ENCODE data around the gene SLC66A2. TPM values are rescaled to one million over a fixed set of nuclear protein-coding genes. Genes with fewer than 3 reads are reported as not detected.

SLC66A2 gene
- total and polyA plus RNA-seq, 10 of the 15 experiments (the other 5 are each of a cell fraction or from before 2014, with no cell fraction given) = 0.69 to 42.5 (median 14.8) TPM

- Histone ChIP-seq H3K4me2 (ENCODE audit: control insufficient read depth, insufficient read depth) (no peak overlapping the region), H3K27me3 (replicated peaks in 1 of 2; ENCODE audit: control insufficient read depth in 2 of 2, insufficient read depth in 2 of 2, low read length in 1 of 2) (no peaks in the 10 kb centered on the region), H4K20me1 (ENCODE audit: control insufficient read depth, insufficient read depth) (no peaks in the 10 kb centered on the region), H2AFZ (ENCODE audit: control insufficient read depth, low read depth, low read length) (no peak overlapping the region), H3K4me1 (ENCODE audit: control insufficient read depth, insufficient read depth, low read length) (no peaks in the 10 kb centered on the region), H3K36me3 (ENCODE audit: control insufficient read depth in 2 of 2, insufficient read depth in 2 of 2, low read length in 1 of 2) (no peaks in the 10 kb centered on the region), H3K79me2 (ENCODE audit: control insufficient read depth, insufficient read depth, low read length) (no peaks in the 10 kb centered on the region), H3K4me3 (no peak overlapping the region), H3K27ac (ENCODE audit: control insufficient read depth, insufficient read depth) (no peak overlapping the region), H3K9me3 (replicated peaks; ENCODE audit: control insufficient read depth, insufficient read depth, low read length) (no peaks in the 10 kb centered on the region; the same call in 2 of the 3 replicates), H3K9ac (ENCODE audit: control insufficient read depth, insufficient read depth, low read length) (no peak overlapping the region)
- FAIRE-seq = no peak
- POLR2A ChIA-PET = no interaction called here
- no peak for DNase-seq (ENCODE audit: low read depth, low spot score)
- WGBS (ENCODE audit: insufficient coverage, insufficient replicate concordance, low lambda C conversion rate, missing lambda C conversion rate) = 51% methylated on average over 25 of the region's 34 CpGs
- no peak for ATAC-seq
- CTCF ChIA-PET = no interaction called here
- RAD21 ChIA-PET (ENCODE audit: unreplicated experiment) = no interaction called here
- SMC1A ChIA-PET (ENCODE audit: uncharacterized antibody, unreplicated experiment) = no interaction called here
- no TSS peak for BruUV-seq (replicated peaks)
- in situ Hi-C loops (cut with MboI) (no loop called here), intact Hi-C loops (cut with micrococcal nuclease; ENCODE audit: unreplicated experiment) (no loop called here)
- TF ChIP-seq CUX1 (IDR thresholded peaks at IDR 0.05; ENCODE audit: insufficient replicate concordance, low read depth, low read length) (no peak), ZBED1 (IDR thresholded peaks at IDR 0.05; ENCODE audit: borderline replicate concordance) (no peak), IKZF2 (IDR thresholded peaks at IDR 0.05) (no peak), KDM1A (IDR thresholded peaks at IDR 0.05; ENCODE audit: borderline replicate concordance) (no peak), ETV6 (conservative IDR thresholded peaks at IDR 0.05 in 1 of 2, IDR thresholded peaks at IDR 0.05 in 1 of 2; ENCODE audit: borderline replicate concordance in 1 of 2, low read depth in 1 of 2) (no peak), ASH2L (IDR thresholded peaks at IDR 0.05; ENCODE audit: borderline replicate concordance, low read depth) (no peak), HDAC6 (IDR thresholded peaks at IDR 0.05; ENCODE audit: unreplicated experiment) (no peak), SREBF1 (IDR thresholded peaks at IDR 0.05; ENCODE audit: low read length) (no peak), IRF5 (IDR thresholded peaks at IDR 0.05; ENCODE audit: borderline replicate concordance) (no peak), E4F1 (IDR thresholded peaks at IDR 0.05; ENCODE audit: borderline replicate concordance, partially characterized antibody) (no peak), HDGF (IDR thresholded peaks at IDR 0.05) (no peak), NR2C2 (IDR thresholded peaks at IDR 0.05; ENCODE audit: borderline replicate concordance, control insufficient read depth, insufficient read length, low read depth) (no peak), GATAD2B (conservative IDR thresholded peaks at IDR 0.05; ENCODE audit: low read depth) (no peak), RAD21 (IDR thresholded peaks at IDR 0.05; ENCODE audit: insufficient read depth, low read depth, low read length) (no peak), RB1 (IDR thresholded peaks at IDR 0.05; ENCODE audit: borderline replicate concordance) (no peak), ZNF622 (IDR thresholded peaks at IDR 0.05) (no peak)
These were observed 77.9 kb downstream of the SLC66A2 start for GRCh38 chr18:79873449-79874110.

All from GM12878 (cell line).